ENCODE data around the gene HBEGF.

The HBEGF gene

GRCh38 chr5:140301136-140301535 lies 45.3 kb downstream of the HBEGF start:
- DNase-seq: no peak

GRCh38 chr5:140299056-140299455 lies 47.3 kb downstream of the HBEGF start:
- DNase-seq: no peak

- DNase-seq: no peak
Observed at GRCh38 chr5:140298183-140298601, 48.2 kb downstream of the HBEGF start.

- no peak for DNase-seq
Observed at GRCh38 chr5:140297283-140297682, 49.1 kb downstream of the HBEGF start.

DNA sequence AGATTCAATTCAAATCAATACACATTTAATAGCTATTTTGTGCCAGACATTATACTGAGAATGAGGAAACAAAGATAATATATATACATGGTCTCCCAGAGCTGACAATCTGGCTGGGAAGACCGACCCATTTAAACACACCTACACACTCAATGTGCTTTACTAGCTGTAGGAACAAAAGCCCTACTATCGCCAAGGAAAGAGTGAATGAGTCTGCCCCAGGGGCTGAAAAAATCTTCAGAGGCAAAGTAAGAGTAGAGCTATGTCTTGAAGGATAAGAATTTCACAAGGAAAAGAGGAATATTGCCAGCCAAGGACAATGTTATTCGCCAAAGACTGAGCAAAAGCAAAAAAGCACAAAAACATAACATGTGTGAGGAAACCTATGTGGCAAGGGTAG lies 50.1 kb downstream of the HBEGF start:
- DNase-seq: no peak

- no peak for DNase-seq
Observed at GRCh38 chr5:140295414-140295813, 51.0 kb downstream of the HBEGF start.

DNA sequence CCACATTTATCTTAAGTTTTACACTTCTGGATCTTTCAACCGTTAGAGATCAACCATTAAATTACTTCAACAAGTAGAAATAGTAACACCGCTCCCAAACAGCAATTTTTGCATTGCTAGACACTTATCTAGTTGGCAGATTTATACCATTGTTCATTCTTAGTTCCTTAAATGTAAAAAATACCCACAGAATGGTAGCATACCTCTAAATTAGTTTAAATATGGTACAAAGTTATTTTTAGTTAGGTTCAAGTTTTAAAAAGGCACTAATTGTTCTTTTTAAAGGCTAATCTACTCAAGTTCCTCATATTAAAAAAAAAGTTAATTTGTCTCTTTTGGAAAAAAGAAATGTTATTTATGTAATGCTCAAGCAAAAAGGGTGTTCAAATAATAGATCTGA lies 51.6 kb downstream of the HBEGF start:
- no peak for DNase-seq

- no peak for DNase-seq
Observed at GRCh38 chr5:140293849-140294100, 52.6 kb downstream of the HBEGF start.

GRCh38 chr5:140293091-140293848 lies 53.1 kb downstream of the HBEGF start:
- no peak for DNase-seq

DNA sequence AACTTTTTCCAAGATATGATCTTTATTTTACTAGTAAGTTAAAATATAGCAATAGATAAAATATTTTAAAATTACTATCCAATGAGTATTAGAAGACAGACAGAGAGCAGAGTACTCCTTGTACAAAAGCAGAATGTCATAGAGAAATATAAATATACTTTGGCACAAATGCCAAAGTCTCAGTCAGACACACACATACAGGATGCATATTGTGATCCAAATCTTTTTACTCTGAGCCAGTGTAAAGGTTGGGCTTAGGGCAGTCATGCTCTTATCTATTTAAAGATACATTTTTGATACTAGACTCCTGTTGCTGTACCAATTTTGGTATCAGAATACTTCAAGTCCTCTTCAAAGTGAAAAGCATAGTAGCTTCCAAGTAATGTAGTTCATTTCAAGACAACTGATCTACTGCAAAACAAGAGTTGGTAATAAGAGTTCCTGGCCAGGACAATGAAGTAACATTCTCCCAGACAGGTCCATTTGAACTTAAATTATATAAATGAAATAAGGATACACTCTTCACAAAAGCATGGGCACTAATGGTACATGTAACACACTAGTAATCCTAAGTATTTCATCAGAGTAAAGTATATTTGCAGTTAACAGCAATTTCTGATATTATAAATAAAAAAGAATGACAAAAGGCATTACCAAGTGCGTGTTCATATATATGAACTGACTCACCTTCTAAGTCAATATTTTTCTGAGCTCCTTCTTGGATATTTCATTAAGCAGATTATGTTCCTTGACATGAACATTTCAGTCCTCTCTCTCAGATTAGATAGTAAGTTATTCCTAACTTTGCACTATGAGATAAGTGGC lies 54.0 kb downstream of the HBEGF start:
- DNase-seq: no peak

DNA sequence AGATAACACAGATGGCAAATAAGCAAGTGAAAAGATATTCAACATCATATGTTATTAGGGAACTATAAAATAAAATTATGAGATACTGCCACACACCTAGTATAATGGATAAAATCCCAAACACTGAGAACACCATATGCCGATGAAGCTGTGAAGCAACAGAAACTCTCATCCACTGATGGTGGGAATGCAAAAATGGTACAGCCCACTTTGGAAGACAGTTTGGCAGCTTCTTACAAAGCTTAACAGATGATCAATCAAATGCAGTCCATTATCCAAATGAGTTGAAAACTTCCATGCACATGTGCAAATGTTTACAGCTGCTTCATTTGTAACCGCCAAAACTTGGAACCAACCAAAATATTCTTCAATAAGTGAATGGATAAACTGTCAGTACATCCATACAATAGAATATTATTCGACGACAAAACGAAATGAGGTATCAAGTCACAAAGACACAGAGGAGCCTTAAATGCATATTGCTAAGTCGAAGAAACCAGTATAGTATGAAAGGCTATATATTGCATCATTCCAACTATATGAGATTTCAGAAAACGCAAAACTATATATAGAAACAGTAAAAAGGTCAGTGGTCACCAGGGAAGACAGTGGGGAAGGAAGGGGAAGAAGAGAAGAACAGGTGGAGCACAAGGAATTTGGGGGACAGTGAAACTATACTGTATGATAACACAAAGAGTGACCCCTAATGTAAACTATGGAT lies 58.4 kb downstream of the HBEGF start:
- no peak for DNase-seq

- DNase-seq: no peak
Observed at GRCh38 chr5:140286424-140286823, 60.0 kb downstream of the HBEGF start.

DNA sequence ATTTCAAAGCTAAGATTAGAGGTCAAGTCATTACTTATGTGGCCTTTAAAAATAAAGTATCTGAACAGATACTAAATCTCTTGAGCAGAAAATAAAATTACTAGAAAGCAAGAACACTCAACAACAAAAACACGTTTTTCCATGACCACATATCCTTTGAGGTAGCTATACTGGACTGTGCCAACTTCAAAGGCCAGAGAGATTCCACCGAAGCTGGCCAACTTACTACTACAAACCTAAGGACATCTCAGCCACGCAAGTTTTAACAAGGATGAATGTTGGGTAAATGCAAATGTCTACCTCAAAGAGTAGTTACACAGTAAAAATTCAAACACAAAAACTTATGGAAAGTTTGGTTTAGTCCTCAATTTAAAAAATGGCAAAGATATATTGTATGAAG lies 62.4 kb downstream of the HBEGF start:
- no peak for DNase-seq
